Loucy (cell line): ENCODE data around the gene OR5C1.

Experiments
- H2AFZ ChIP-seq: fragments of 200-600 bp; sonication (generic); 2 replicates; pipeline ENCODE4 v1.6.0; 2016; ENCODE audit warnings: antibody characterized with exemption, mild to moderate bottlenecking, low read length, moderate library complexity
- H3F3A ChIP-seq: fragments of 200-600 bp; 2 replicates; pipeline ENCODE4 v1.6.0; 2016; ENCODE audit warnings: antibody characterized with exemption, low read depth, mild to moderate bottlenecking
- H3K27me3 ChIP-seq: fragments of 200-600 bp; sonication (generic); 2 replicates; pipeline ENCODE4 v1.6.1; 2014; ENCODE audit warnings: low read length, mild to moderate bottlenecking; ENCODE audit not compliant: insufficient read depth, poor library complexity, severe bottlenecking
- H3K36me3 ChIP-seq: fragments of 200-600 bp; sonication (generic); 2 replicates; pipeline ENCODE4 v1.6.1; 2016; ENCODE audit warnings: low read length; ENCODE audit not compliant: insufficient read depth
- H3K4me1 ChIP-seq: fragments of 200-600 bp; sonication (generic); 2 replicates; pipeline ENCODE4 v1.5.1; 2014; ENCODE audit warnings: low read length, mild to moderate bottlenecking; ENCODE audit not compliant: insufficient read depth, poor library complexity, severe bottlenecking
- H3K4me2 ChIP-seq: fragments of 200-600 bp; sonication (generic); 2 replicates; pipeline ENCODE4 v1.6.0; 2014; ENCODE audit warnings: antibody characterized with exemption, low read length, low read depth, mild to moderate bottlenecking; ENCODE audit not compliant: poor library complexity, severe bottlenecking
- H3K4me3 ChIP-seq: fragments of 200-600 bp; sonication (generic); 2 replicates; pipeline ENCODE4 v1.5.1; 2014; ENCODE audit warnings: low read length, mild to moderate bottlenecking, mixed read lengths; ENCODE audit not compliant: poor library complexity, severe bottlenecking
- H3K79me2 ChIP-seq: fragments of 200-600 bp; sonication (generic); 2 replicates; pipeline ENCODE4 v1.6.1; 2014; ENCODE audit warnings: low read length; ENCODE audit not compliant: insufficient read depth
- H3K9ac ChIP-seq: fragments of 200-600 bp; sonication (generic); 2 replicates; pipeline ENCODE4 v1.6.0; 2014; ENCODE audit warnings: mild to moderate bottlenecking, low read depth, low read length, moderate library complexity; ENCODE audit not compliant: poor library complexity, severe bottlenecking
- H3K9me2 ChIP-seq: fragments of 200-600 bp; sonication (generic); replicated peaks from 2 replicates; pipeline ENCODE4 v1.6.1; 2016; ENCODE audit warnings: low read depth, low read length, mixed read lengths
- H3K9me3 ChIP-seq: fragments of 200-600 bp; sonication (generic); 2 replicates; pipeline ENCODE4 v1.6.1; 2014; ENCODE audit warnings: mild to moderate bottlenecking, antibody characterized with exemption, low read length, low read depth; ENCODE audit not compliant: insufficient read depth
- H4K20me1 ChIP-seq: fragments of 200-600 bp; sonication (generic); 2 replicates; pipeline ENCODE4 v1.6.0; 2014; ENCODE audit warnings: antibody characterized with exemption, low read length, mild to moderate bottlenecking; ENCODE audit not compliant: insufficient read depth, poor library complexity, severe bottlenecking
- EZH2phosphoT487 ChIP-seq: fragments of 200-600 bp; IDR thresholded peaks from 2 replicates; pipeline ENCODE4 v1.6.1; 2018; ENCODE audit warnings: antibody characterized with exemption, mild to moderate bottlenecking, moderate library complexity, borderline replicate concordance
- TF ChIP-seq, protein P1 (sequence below): fragments of 200-600 bp; sonication (generic); conservative IDR thresholded peaks from 2 replicates; pipeline ENCODE4 v1.5.1; 2014; ENCODE audit warnings: mild to moderate bottlenecking, antibody characterized with exemption, low read length

OR5C1 gene

DNA sequence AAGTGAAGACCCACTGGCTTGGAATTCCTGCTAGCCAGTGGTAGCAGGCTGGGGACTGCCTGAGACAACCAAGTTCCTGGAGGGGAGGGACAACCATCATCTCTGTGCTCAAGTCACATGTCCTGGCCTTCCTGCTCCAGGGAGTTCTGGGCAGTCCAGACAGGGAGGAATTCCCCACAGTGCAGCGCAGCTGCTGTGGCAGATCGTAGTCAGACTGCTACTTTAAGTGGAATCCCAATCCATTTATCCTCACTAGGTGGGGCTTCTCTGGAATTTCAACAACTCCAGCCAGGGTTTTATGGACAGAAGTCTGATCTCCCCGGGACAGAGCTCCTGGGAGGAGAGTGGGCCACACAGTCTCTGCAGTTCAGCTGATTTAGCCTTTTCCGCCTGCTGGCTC lies 20.9 kb upstream of the OR5C1 start:
- Histone ChIP-seq H3K9me2 (no peaks in the 10 kb centered on the region), H3F3A (no peaks in the 10 kb centered on the region), H3K4me3 (no peak overlapping the region), H2AFZ (no peak overlapping the region), H3K27me3 (no peaks in the 10 kb centered on the region), H3K9ac (no peak overlapping the region), H4K20me1 (no peaks in the 10 kb centered on the region), H3K4me1 (no peaks in the 10 kb centered on the region), H3K4me2 (no peak overlapping the region), H3K36me3 (no peaks in the 10 kb centered on the region), H3K79me2 (no peaks in the 10 kb centered on the region), H3K9me3 (0 out of 2 replicates have a peak, but pooled peaks cover 3% of the 10 kb centered on the region)
- TF ChIP-seq, protein P1, sequence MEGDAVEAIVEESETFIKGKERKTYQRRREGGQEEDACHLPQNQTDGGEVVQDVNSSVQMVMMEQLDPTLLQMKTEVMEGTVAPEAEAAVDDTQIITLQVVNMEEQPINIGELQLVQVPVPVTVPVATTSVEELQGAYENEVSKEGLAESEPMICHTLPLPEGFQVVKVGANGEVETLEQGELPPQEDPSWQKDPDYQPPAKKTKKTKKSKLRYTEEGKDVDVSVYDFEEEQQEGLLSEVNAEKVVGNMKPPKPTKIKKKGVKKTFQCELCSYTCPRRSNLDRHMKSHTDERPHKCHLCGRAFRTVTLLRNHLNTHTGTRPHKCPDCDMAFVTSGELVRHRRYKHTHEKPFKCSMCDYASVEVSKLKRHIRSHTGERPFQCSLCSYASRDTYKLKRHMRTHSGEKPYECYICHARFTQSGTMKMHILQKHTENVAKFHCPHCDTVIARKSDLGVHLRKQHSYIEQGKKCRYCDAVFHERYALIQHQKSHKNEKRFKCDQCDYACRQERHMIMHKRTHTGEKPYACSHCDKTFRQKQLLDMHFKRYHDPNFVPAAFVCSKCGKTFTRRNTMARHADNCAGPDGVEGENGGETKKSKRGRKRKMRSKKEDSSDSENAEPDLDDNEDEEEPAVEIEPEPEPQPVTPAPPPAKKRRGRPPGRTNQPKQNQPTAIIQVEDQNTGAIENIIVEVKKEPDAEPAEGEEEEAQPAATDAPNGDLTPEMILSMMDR, result no peak
- no peak for TF ChIP-seq EZH2phosphoT487

DNA sequence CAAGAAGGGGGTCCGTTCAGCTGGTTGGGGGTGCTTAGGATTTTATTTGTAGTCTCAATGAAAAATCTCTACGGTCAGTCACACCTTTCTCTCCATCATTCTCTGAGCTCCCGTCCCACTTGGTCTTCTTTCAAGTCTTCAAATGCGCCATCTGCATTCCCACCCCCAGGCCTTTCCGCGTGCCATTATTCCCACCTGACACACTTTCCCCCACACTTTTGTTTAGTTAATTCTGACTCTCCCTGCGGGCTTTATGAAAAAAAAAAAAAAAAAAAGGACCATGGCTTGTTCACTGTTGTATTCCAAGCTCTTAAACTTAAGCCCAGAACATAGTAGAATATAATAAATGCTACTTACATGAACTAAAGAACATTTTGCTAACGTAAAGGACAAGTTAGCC lies 11.7 kb upstream of the OR5C1 start:
- no peaks in the 10 kb centered on the region for H3K36me3 ChIP-seq
- H3K9me3 ChIP-seq, result no peaks in the 10 kb centered on the region
- no peaks in the 10 kb centered on the region for H3K79me2 ChIP-seq
- no peak overlapping the region for H3K9ac ChIP-seq
- no peaks in the 10 kb centered on the region for H4K20me1 ChIP-seq
- H3F3A ChIP-seq, result no peaks in the 10 kb centered on the region
- H3K4me2 ChIP-seq, result no peak overlapping the region
- H2AFZ ChIP-seq, result no peak overlapping the region
- TF ChIP-seq EZH2phosphoT487, result no peak
- TF ChIP-seq, protein P1, result no peak
- H3K4me1 ChIP-seq, result no peaks in the 10 kb centered on the region
- no peak overlapping the region for H3K4me3 ChIP-seq
- H3K27me3 ChIP-seq, result no peaks in the 10 kb centered on the region
- no peaks in the 10 kb centered on the region for H3K9me2 ChIP-seq

DNA sequence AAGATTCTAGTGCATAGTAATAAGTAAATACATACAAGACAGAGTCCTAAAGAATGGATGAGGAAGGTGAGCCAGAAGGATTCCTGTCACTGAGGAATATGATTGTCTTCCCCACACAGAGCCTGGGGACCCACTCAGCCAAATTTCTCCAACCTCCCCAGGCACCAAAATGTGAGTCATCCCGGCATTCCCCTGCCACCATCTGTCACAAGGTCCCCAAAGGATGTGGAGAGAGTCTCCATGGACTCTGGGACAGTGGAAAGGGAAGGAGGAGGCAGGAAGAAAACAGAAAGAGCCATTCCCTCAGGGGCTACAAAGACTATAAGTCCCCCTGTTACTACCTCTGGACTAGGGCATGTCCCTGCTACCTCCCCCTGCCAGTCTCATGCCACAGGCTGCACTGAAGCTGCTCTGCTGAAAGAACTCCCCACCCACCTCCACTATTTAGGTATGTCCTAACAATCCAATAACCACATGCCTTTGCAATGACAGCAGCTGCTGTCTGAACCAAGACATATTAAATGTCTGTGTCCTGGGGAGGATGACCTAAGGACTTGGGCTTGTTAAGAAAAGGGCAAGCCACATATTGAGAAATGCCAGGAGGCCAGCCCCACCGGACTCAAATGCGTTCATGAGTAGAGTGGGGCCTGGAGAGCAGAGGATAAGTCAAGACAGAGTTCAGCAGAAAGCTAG lies 10.7 kb upstream of the OR5C1 start:
- H3K79me2 ChIP-seq, result no peaks in the 10 kb centered on the region
- H3K9me3 ChIP-seq, result no peaks in the 10 kb centered on the region
- no peak overlapping the region for H3K4me2 ChIP-seq
- H2AFZ ChIP-seq, result no peak overlapping the region
- H3K4me1 ChIP-seq, result no peaks in the 10 kb centered on the region
- TF ChIP-seq, protein P1, result no peak
- no peak for TF ChIP-seq EZH2phosphoT487
- no peaks in the 10 kb centered on the region for H3F3A ChIP-seq
- no peaks in the 10 kb centered on the region for H3K9me2 ChIP-seq
- no peak overlapping the region for H3K9ac ChIP-seq
- H3K4me3 ChIP-seq, result no peak overlapping the region
- no peaks in the 10 kb centered on the region for H4K20me1 ChIP-seq
- no peaks in the 10 kb centered on the region for H3K36me3 ChIP-seq
- H3K27me3 ChIP-seq, result no peaks in the 10 kb centered on the region
